Stimulated activated naive B cell treated with anti-CD40 and anti-IgM and Interleukin-4, amounts not matched to agents 10 μg/mL and 1 μg/mL and 100 μg/mL, for 72 hours (primary cell): ENCODE measurements around the gene SAMD8.
A peak's percentile ranks its signal among the peaks of the same experiment; 100 is the strongest.
"Not testable (repeated sequence)": the region's sequence is repeated elsewhere in the genome, so short reads cannot be mapped to it uniquely, and the experiment has no call there.

Source experiments
- ATAC-seq, 2 donors: fragments of 150-1000 bp; cut with Tn5 transposase; replicated peaks; 2 replicates each; pipeline ENCODE4 v1.10.0; 2021; ENCODE audit warnings: moderate library complexity in 1 of 2
- DNase-seq: peaks from one replicate; pipeline ENCODE4 v3.0.0; 2021
- H3K27ac Mint-ChIP-seq: one replicate; pipeline ENCODE4 v1.8.0; 2022; ENCODE audit warnings: mild to moderate bottlenecking, mixed read lengths
- H3K27me3 Mint-ChIP-seq, 2 donors: one replicate each; pipeline ENCODE4 v1.8.0; 2022; ENCODE audit warnings: mixed read lengths in 2 of 2
- H3K36me3 Mint-ChIP-seq, 2 donors: one replicate each; pipeline ENCODE4 v1.8.0; 2022; ENCODE audit warnings: mixed read lengths in 2 of 2, mild to moderate bottlenecking in 1 of 2
- H3K4me1 Mint-ChIP-seq, 2 donors: one replicate each; pipeline ENCODE4 v1.8.0; 2022; ENCODE audit warnings: mixed read lengths in 2 of 2, mild to moderate bottlenecking in 1 of 2
- H3K4me3 Mint-ChIP-seq, 2 donors: one replicate each; pipeline ENCODE4 v1.8.0; 2022; ENCODE audit warnings: mild to moderate bottlenecking in 2 of 2, mixed read lengths in 2 of 2, moderate library complexity in 1 of 2
- H3K9me3 Mint-ChIP-seq, 2 donors: one replicate each; pipeline ENCODE4 v1.8.0; 2022; ENCODE audit warnings: mixed read lengths in 2 of 2, mild to moderate bottlenecking in 1 of 2

SAMD8 gene

GRCh38 chr10:75107756-75108683 lies 3.4 kb upstream of the SAMD8 start:
- H3K27ac Mint-ChIP-seq, result peak overlapping the region; percentile 15
- ATAC-seq (no peak), DNase-seq (no peak)
- H3K4me3 Mint-ChIP-seq, result no peak overlapping the region
- no peaks in the 10 kb centered on the region for H3K9me3 Mint-ChIP-seq
- peaks cover 0 to 9% of the 10 kb centered on the region in 2 donors for H3K36me3 Mint-ChIP-seq
- H3K4me1 Mint-ChIP-seq, result peaks cover 23 to 37% of the 10 kb centered on the region in 2 donors
- H3K27me3 Mint-ChIP-seq, result no peaks in the 10 kb centered on the region

- H3K4me1 Mint-ChIP-seq, result peaks cover 23 to 46% of the 10 kb centered on the region in 2 donors
- no peaks in the 10 kb centered on the region for H3K9me3 Mint-ChIP-seq
- H3K27ac Mint-ChIP-seq, result peak overlapping the region; percentile 43
- no peak overlapping the region for H3K4me3 Mint-ChIP-seq
- no peak for ATAC-seq
- no peaks in the 10 kb centered on the region for H3K27me3 Mint-ChIP-seq
- no peak for DNase-seq
- H3K36me3 Mint-ChIP-seq, result peaks cover 0 to 13% of the 10 kb centered on the region in 2 donors
Measured at GRCh38 chr10:75108684-75109458, 2.6 kb upstream of the SAMD8 start.

- Mint-ChIP-seq H3K27me3 (no peaks in the 10 kb centered on the region), H3K27ac (peak overlapping the region; percentile 6), H3K4me1 (peaks cover 23 to 48% of the 10 kb centered on the region in 2 donors), H3K36me3 (peaks cover 0 to 13% of the 10 kb centered on the region in 2 donors), H3K9me3 (no peaks in the 10 kb centered on the region), H3K4me3 (no peak overlapping the region)
- ATAC-seq (no peak), DNase-seq (no peak)
Measured at GRCh38 chr10:75109459-75109778, 2.0 kb upstream of the SAMD8 start.

GRCh38 chr10:75110006-75110632 lies 1.3 kb upstream of the SAMD8 start:
- Mint-ChIP-seq H3K27me3 (no peaks in the 10 kb centered on the region), H3K9me3 (no peaks in the 10 kb centered on the region), H3K36me3 (peaks cover 0 to 13% of the 10 kb centered on the region in 2 donors), H3K4me3 (peak overlapping the region; percentile 81 to 100), H3K4me1 (peaks cover 27 to 54% of the 10 kb centered on the region in 2 donors), H3K27ac (peak overlapping the region; percentile 90)
- ATAC-seq, result no peak
- no peak for DNase-seq

GRCh38 chr10:75111907-75112679 lies 637 bp downstream of the SAMD8 start:
- H3K4me1 Mint-ChIP-seq, result peaks cover 31 to 59% of the 10 kb centered on the region in 2 donors
- no peaks in the 10 kb centered on the region for H3K9me3 Mint-ChIP-seq
- H3K27ac Mint-ChIP-seq, result peak overlapping the region; percentile 95
- peak overlapping the region; percentile 90 to 100 for H3K4me3 Mint-ChIP-seq
- H3K36me3 Mint-ChIP-seq, result peaks cover 0 to 20% of the 10 kb centered on the region in 2 donors
- peak; percentile 58 for DNase-seq
- peak; percentile 53 to 59 for ATAC-seq
- H3K27me3 Mint-ChIP-seq, result no peaks in the 10 kb centered on the region

GRCh38 chr10:75115137-75115536 lies 3.7 kb downstream of the SAMD8 start:
- peaks cover 0 to 20% of the 10 kb centered on the region in 2 donors for H3K36me3 Mint-ChIP-seq
- peaks cover 23 to 58% of the 10 kb centered on the region in 2 donors for H3K4me1 Mint-ChIP-seq
- H3K27ac Mint-ChIP-seq, result no peak overlapping the region
- H3K4me3 Mint-ChIP-seq, result no peak overlapping the region
- DNase-seq (no peak), ATAC-seq (no peak)
- no peaks in the 10 kb centered on the region for H3K27me3 Mint-ChIP-seq
- H3K9me3 Mint-ChIP-seq, result no peaks in the 10 kb centered on the region

GRCh38 chr10:75116941-75117775 lies 5.7 kb downstream of the SAMD8 start:
- peaks cover 17 to 56% of the 10 kb centered on the region in 2 donors for H3K4me1 Mint-ChIP-seq
- not testable (repeated sequence) for H3K4me3 Mint-ChIP-seq, ATAC-seq, H3K27ac Mint-ChIP-seq, DNase-seq, H3K9me3 Mint-ChIP-seq, H3K27me3 Mint-ChIP-seq
- H3K36me3 Mint-ChIP-seq, result peaks cover 0 to 15% of the 10 kb centered on the region in 2 donors

- H3K4me1 Mint-ChIP-seq, result peaks cover 14 to 47% of the 10 kb centered on the region in 2 donors
- H3K27me3 Mint-ChIP-seq, result no peaks in the 10 kb centered on the region
- no peak for DNase-seq
- peaks cover 0 to 11% of the 10 kb centered on the region in 2 donors for H3K36me3 Mint-ChIP-seq
- ATAC-seq, result no peak
- no peaks in the 10 kb centered on the region for H3K9me3 Mint-ChIP-seq
- H3K4me3 Mint-ChIP-seq, result no peak overlapping the region
- H3K27ac Mint-ChIP-seq, result peak overlapping the region; percentile 56
Measured at GRCh38 chr10:75117995-75118394, 6.5 kb downstream of the SAMD8 start.

GRCh38 chr10:75119444-75120066 lies 8.1 kb downstream of the SAMD8 start:
- peaks cover 14 to 37% of the 10 kb centered on the region in 2 donors for H3K4me1 Mint-ChIP-seq

GRCh38 chr10:75121322-75121721 lies 9.9 kb downstream of the SAMD8 start:
- Mint-ChIP-seq H3K27ac (peak overlapping the region; percentile 42), H3K36me3 (peaks cover 14 to 16% of the 10 kb centered on the region in 2 donors), H3K9me3 (no peaks in the 10 kb centered on the region), H3K27me3 (no peaks in the 10 kb centered on the region), H3K4me3 (peak overlapping the region in 1 of 2 donors; percentile 14), H3K4me1 (peaks cover 6 to 30% of the 10 kb centered on the region in 2 donors)
- DNase-seq, result no peak
- peak; percentile 39 to 46 for ATAC-seq

More at GRCh38 chr10:75119444-75120066, 8.1 kb downstream of the SAMD8 start:
- not testable (repeated sequence) for H3K27me3 Mint-ChIP-seq, H3K4me3 Mint-ChIP-seq, DNase-seq, H3K9me3 Mint-ChIP-seq, ATAC-seq, H3K27ac Mint-ChIP-seq
- peaks cover 7 to 16% of the 10 kb centered on the region in 2 donors for H3K36me3 Mint-ChIP-seq

- peaks cover 6 to 31% of the 10 kb centered on the region in 2 donors for H3K4me1 Mint-ChIP-seq
- peaks cover 14 to 15% of the 10 kb centered on the region in 2 donors for H3K36me3 Mint-ChIP-seq
- DNase-seq (no peak), ATAC-seq (no peak)
- H3K27ac Mint-ChIP-seq, result no peak overlapping the region
- no peaks in the 10 kb centered on the region for H3K9me3 Mint-ChIP-seq
- H3K27me3 Mint-ChIP-seq, result no peaks in the 10 kb centered on the region
- no peak overlapping the region for H3K4me3 Mint-ChIP-seq
Measured at GRCh38 chr10:75122505-75122904, 11.0 kb downstream of the SAMD8 start.

- Mint-ChIP-seq H3K36me3 (peaks cover 14 to 15% of the 10 kb centered on the region in 2 donors), H3K9me3 (no peaks in the 10 kb centered on the region), H3K27me3 (no peaks in the 10 kb centered on the region), H3K4me1 (peaks cover under 1 to 31% of the 10 kb centered on the region in 2 donors), H3K27ac (peak overlapping the region; percentile 59), H3K4me3 (no peak overlapping the region)
- DNase-seq (no peak), ATAC-seq (no peak)
Measured at GRCh38 chr10:75123088-75123682, 11.7 kb downstream of the SAMD8 start.
